Regular cardiac myocyte (primary cell): ENCODE measurements around the gene FCAMR. TPM values are rescaled to one million over a fixed set of nuclear protein-coding genes. Genes with fewer than 3 reads are reported as not detected.

ENCODE experiments used
- total RNA-seq: library from RNA; depleted of rRNA; stranded (reverse); fragments of >200 nt; gene quantifications from 2 replicates; pipeline ENCODE4 v1.2.3, GENCODE V29; 2014

Gene FCAMR, protein sequence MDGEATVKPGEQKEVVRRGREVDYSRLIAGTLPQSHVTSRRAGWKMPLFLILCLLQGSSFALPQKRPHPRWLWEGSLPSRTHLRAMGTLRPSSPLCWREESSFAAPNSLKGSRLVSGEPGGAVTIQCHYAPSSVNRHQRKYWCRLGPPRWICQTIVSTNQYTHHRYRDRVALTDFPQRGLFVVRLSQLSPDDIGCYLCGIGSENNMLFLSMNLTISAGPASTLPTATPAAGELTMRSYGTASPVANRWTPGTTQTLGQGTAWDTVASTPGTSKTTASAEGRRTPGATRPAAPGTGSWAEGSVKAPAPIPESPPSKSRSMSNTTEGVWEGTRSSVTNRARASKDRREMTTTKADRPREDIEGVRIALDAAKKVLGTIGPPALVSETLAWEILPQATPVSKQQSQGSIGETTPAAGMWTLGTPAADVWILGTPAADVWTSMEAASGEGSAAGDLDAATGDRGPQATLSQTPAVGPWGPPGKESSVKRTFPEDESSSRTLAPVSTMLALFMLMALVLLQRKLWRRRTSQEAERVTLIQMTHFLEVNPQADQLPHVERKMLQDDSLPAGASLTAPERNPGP
- total RNA-seq = under 0.01 TPM in 1 of 2 replicates, not detected in the other

DNA sequence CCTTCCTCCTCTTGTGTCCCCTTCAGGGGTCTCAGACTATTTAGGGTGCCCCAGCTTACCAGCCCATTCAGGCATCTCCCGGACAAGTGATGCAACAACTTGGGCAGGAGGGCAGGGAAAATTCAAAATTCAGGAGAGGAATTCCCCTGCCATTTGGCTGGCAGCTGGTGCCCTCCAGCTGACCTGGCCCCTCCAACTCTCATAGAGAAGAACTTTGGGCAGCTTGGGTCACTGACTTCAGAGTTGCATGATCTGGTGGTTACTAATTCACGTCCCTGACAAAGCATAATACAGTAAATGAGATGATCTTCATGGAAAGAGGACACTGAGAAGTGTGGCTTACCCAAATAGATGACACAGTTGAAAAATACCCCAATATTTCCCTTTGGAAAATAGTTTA lies at the start of gene FCAMR:
TSS of gene FCAMR (minus strand) at position 15 of the 400 bp plus-strand sequence. CDS start 335 bp downstream, outside the sequence.

DNA sequence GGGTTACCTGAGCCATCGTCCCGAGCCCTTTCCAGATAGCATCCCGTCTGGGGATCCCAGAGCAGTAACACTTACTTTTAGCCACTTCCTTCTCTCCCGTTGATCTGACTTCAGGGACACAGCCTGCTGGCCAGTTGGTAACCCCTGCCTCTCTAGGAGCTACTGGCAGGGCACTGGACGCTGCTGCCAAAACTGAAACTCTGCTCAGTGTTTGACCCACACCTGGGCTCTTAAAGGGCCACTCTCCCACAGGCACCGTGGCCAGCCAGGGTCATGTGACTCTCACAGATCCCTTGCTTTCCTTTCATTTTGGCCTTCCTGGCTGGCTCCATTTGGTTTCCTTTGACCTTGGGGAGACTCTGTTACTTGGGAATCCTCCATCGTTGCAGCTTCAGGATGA lies 24.0 kb downstream of the FCAMR start, which contains the start of gene PIGR:
TSS of gene PIGR (minus strand) at position 206 of the 400 bp plus-strand sequence. CDS start 5,935 bp downstream, outside the sequence.

DNA sequence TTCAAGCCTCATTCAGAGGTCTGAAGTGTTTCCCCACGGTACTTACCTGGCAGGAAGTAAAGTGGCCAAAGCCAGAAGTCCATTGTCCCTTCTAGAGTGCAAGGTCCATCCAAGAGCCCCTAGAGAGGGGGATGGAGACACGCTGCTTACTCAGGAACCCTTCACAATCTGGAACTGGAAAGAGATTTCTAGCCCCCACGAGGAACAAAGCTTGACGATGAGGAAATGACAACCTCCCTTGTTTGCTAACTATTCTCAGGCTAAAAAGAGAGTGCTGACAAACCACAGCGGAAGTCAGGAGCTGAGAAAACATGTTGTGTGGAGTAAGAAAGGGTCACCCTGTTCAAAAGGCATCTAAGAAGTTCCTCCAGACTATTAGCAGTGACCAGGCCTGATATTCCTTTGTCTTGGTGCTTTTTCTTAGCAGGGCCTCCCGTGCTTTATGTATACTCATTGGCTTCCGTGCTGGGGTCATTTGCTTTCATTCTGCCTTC lies 48.4 kb downstream of the FCAMR start, which contains the start of gene FCMR:
TSS of gene FCMR (minus strand) at position 170 of the 494 bp plus-strand sequence. CDS start at position 83, 87 bp downstream.

Other genes starting within 250 kb of the FCAMR start
- gene IL19, start 199.7 kb downstream of the FCAMR start, total RNA-seq = 0.28 TPM in 1 of 2 replicates, not detected in the other
- not detected in 2 replicates for gene IL10, start 198.0 kb downstream of the FCAMR start, total RNA-seq
- not detected in 2 replicates for gene IL20, start 104.8 kb downstream of the FCAMR start, total RNA-seq
- gene IL24, start 73.0 kb downstream of the FCAMR start, total RNA-seq = 1.7 and 3.7 TPM in 2 replicates
- gene FCMR, start 48.5 kb downstream of the FCAMR start, total RNA-seq = not detected in 2 replicates
- under 0.01 TPM in 2 replicates for gene PIGR, start 24.0 kb downstream of the FCAMR start, total RNA-seq
- under 0.01 TPM in 1 of 2 replicates, not detected in the other for gene C1orf116, start 62.3 kb upstream of the FCAMR start, total RNA-seq
- 7.3 and 7.9 TPM in 2 replicates for gene YOD1, start 80.7 kb upstream of the FCAMR start, total RNA-seq
- 1.5 and 6.5 TPM in 2 replicates for gene PFKFB2, start 82.8 kb upstream of the FCAMR start, total RNA-seq
- gene C4BPB, start 118.4 kb upstream of the FCAMR start, total RNA-seq = not detected in 2 replicates
- not detected in 2 replicates for gene C4BPA, start 133.8 kb upstream of the FCAMR start, total RNA-seq